DND-41 (cell line): ENCODE data around the gene MDH1.
A peak's percentile ranks its signal among the peaks of the same experiment; 100 is the strongest.

Source experiments
- ATAC-seq: fragments of 200-7000 bp; cut with Tn5 transposase; 3 replicates; pipeline ENCODE4 v1.9.1; 2021; ENCODE audit warnings: low read depth; ENCODE audit not compliant: insufficient read depth
- DNase-seq: peaks from one replicate; pipeline ENCODE4 v3.0.0-alpha.2; 2020
- H2AFZ ChIP-seq: 2 replicates; pipeline ENCODE4 v1.6.0; 2012; ENCODE audit warnings: low read depth, low read length
- H3K27ac ChIP-seq: 2 replicates; pipeline ENCODE4 v1.5.1; 2012; ENCODE audit warnings: low read length, inconsistent platforms
- H3K27me3 ChIP-seq: fragments of 200-600 bp; sonication (generic); 2 replicates; pipeline ENCODE4 v1.6.0; 2012; ENCODE audit warnings: low read length, mild to moderate bottlenecking, inconsistent platforms; ENCODE audit not compliant: insufficient read depth, poor library complexity
- H3K36me3 ChIP-seq: 2 replicates; pipeline ENCODE4 v1.5.1; 2012; ENCODE audit warnings: low read length, inconsistent platforms; ENCODE audit not compliant: insufficient read depth
- H3K4me1 ChIP-seq: 2 replicates; pipeline ENCODE4 v1.5.1; 2012; ENCODE audit warnings: mild to moderate bottlenecking, low read length; ENCODE audit not compliant: insufficient read depth
- H3K4me2 ChIP-seq: 2 replicates; pipeline ENCODE4 v1.6.0; 2012; ENCODE audit warnings: mild to moderate bottlenecking, moderate library complexity, low read length, inconsistent platforms; ENCODE audit not compliant: insufficient read depth
- H3K4me3 ChIP-seq, 2 experiments: fragments of 200-600 bp in 1 of 2; shearing (Covaris generic) in 1 of 2; 2 replicates each; pipeline ENCODE4 v1.5.1; 2012 to 2016; ENCODE audit warnings: inconsistent platforms in 2 of 2, low read length in 2 of 2, mild to moderate bottlenecking in 2 of 2, low read depth in 1 of 2, moderate library complexity in 1 of 2
- H3K79me2 ChIP-seq: 2 replicates; pipeline ENCODE4 v1.6.0; 2012; ENCODE audit warnings: low read length, inconsistent platforms; ENCODE audit not compliant: insufficient read depth
- H3K9ac ChIP-seq: 2 replicates; pipeline ENCODE4 v1.6.0; 2012; ENCODE audit warnings: low read depth, mild to moderate bottlenecking, inconsistent platforms, low read length, moderate library complexity
- H3K9me3 ChIP-seq: 2 replicates; pipeline ENCODE4 v1.5.1; 2012; ENCODE audit warnings: low read length, moderate library complexity, mild to moderate bottlenecking, inconsistent platforms; ENCODE audit not compliant: insufficient read depth, severe bottlenecking
- H4K20me1 ChIP-seq: 2 replicates; pipeline ENCODE4 v1.6.0; 2012; ENCODE audit warnings: low read length; ENCODE audit not compliant: insufficient read depth
- EZH2 ChIP-seq: IDR thresholded peaks from 3 replicates; pipeline ENCODE4 v1.6.1; 2012; ENCODE audit warnings: borderline replicate concordance, low read depth, mild to moderate bottlenecking, moderate library complexity, low read length, inconsistent platforms; ENCODE audit not compliant: severe bottlenecking
- TF ChIP-seq, protein P1 (sequence below): IDR thresholded peaks from 2 replicates; pipeline ENCODE4 v1.5.1; 2012; ENCODE audit warnings: borderline replicate concordance, low read length, moderate library complexity, mild to moderate bottlenecking; ENCODE audit not compliant: poor library complexity, severe bottlenecking; ENCODE audit errors: extremely low read depth

The MDH1 gene

GRCh38 chr2:63590626-63591408 lies 2.1 kb downstream of the MDH1 start:
- DNase-seq (no peak), ATAC-seq (no peak)
- peak overlapping the region; percentile 88; the same call in 1 of the 2 replicates for H3K4me2 ChIP-seq
- peaks cover 12% of the 10 kb centered on the region; the same call in 1 of the 2 replicates for H4K20me1 ChIP-seq
- no peaks in the 10 kb centered on the region for H3K27me3 ChIP-seq
- 0 out of 4 replicates have a peak overlapping the region, but pooled peaks of 1 of the 2 experiments have one; percentile 78 for H3K4me3 ChIP-seq
- H3K27ac ChIP-seq: no peak overlapping the region
- H2AFZ ChIP-seq: no peak overlapping the region
- H3K36me3 ChIP-seq: peaks cover 40% of the 10 kb centered on the region
- peaks cover 92% of the 10 kb centered on the region for H3K79me2 ChIP-seq
- TF ChIP-seq EZH2: no peak
- TF ChIP-seq, protein P1, sequence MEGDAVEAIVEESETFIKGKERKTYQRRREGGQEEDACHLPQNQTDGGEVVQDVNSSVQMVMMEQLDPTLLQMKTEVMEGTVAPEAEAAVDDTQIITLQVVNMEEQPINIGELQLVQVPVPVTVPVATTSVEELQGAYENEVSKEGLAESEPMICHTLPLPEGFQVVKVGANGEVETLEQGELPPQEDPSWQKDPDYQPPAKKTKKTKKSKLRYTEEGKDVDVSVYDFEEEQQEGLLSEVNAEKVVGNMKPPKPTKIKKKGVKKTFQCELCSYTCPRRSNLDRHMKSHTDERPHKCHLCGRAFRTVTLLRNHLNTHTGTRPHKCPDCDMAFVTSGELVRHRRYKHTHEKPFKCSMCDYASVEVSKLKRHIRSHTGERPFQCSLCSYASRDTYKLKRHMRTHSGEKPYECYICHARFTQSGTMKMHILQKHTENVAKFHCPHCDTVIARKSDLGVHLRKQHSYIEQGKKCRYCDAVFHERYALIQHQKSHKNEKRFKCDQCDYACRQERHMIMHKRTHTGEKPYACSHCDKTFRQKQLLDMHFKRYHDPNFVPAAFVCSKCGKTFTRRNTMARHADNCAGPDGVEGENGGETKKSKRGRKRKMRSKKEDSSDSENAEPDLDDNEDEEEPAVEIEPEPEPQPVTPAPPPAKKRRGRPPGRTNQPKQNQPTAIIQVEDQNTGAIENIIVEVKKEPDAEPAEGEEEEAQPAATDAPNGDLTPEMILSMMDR: no peak
- no peaks in the 10 kb centered on the region for H3K9me3 ChIP-seq
- peaks cover 46% of the 10 kb centered on the region for H3K4me1 ChIP-seq
- no peak overlapping the region for H3K9ac ChIP-seq

- ATAC-seq: no peak
- H3K9ac ChIP-seq: no peak overlapping the region
- no peaks in the 10 kb centered on the region for H3K9me3 ChIP-seq
- H3K27ac ChIP-seq: no peak overlapping the region
- H3K4me3 ChIP-seq: no peak overlapping the region
- H3K4me1 ChIP-seq: peaks cover 38% of the 10 kb centered on the region
- H3K27me3 ChIP-seq: no peaks in the 10 kb centered on the region
- H3K79me2 ChIP-seq: peaks cover 91% of the 10 kb centered on the region
- DNase-seq: no peak
- no peak overlapping the region for H2AFZ ChIP-seq
- H3K36me3 ChIP-seq: peaks cover 47% of the 10 kb centered on the region
- TF ChIP-seq EZH2: no peak
- TF ChIP-seq, protein P1: no peak
- H3K4me2 ChIP-seq: peak overlapping the region; percentile 88; the same call in 1 of the 2 replicates
- H4K20me1 ChIP-seq: peaks cover 17% of the 10 kb centered on the region; the same call in 1 of the 2 replicates
Measured at GRCh38 chr2:63591566-63592175, 2.9 kb downstream of the MDH1 start.

DNA sequence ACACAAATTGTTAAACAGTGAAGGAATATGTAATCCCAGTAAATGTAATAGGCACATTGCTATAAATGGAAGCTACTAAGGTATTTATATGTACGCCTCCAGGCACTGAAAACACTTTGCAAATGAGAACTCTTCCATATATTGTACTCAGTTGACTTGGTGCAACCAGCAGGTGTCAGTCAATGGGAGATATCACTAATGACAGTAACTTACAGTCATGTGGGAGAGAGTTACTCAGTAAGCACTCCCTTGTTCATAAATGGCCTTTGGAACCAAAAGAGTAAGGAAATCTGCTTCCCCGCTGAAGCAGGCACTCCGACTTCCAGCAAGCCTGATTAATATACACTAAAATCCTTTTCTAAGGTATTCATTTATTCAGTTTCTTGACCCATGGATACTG lies 5.9 kb downstream of the MDH1 start:
- Histone ChIP-seq H3K27me3 (no peaks in the 10 kb centered on the region), H3K9ac (no peak overlapping the region), H3K4me2 (no peak overlapping the region), H3K4me3 (no peak overlapping the region), H3K27ac (no peak overlapping the region), H3K79me2 (peaks cover 72% of the 10 kb centered on the region), H4K20me1 (peaks cover 17% of the 10 kb centered on the region; the same call in 1 of the 2 replicates), H3K36me3 (peaks cover 64% of the 10 kb centered on the region), H3K9me3 (no peaks in the 10 kb centered on the region), H2AFZ (no peak overlapping the region), H3K4me1 (peaks cover 25% of the 10 kb centered on the region)
- no peak for ATAC-seq
- no peak for DNase-seq
- TF ChIP-seq, protein P1: peak; percentile 13
- no peak for TF ChIP-seq EZH2
